A673 (cell line): Measurements from ENCODE around the gene HMGCL. TPM values are rescaled to one million over a fixed set of nuclear protein-coding genes. Genes with fewer than 3 reads are reported as not detected.
"Not testable (repeated sequence)": the region's sequence is repeated elsewhere in the genome, so short reads cannot be mapped to it uniquely, and the experiment has no call there.

ENCODE experiments used
- BruUV-seq: library from RNA; stranded (reverse); fragments of 400-500 nt; replicated peaks from 2 replicates; lab custom pipeline; 2021; lab: Mats Ljungman, UMichigan
- CTCF ChIA-PET: fragments of 300-600 bp; sonication (Branson Sonifier 250); formaldehyde crosslinking; loops from one replicate; lab custom pipeline; 2022; ENCODE audit warnings: antibody characterized with exemption; lab: Charles Lee
- POLR2A ChIA-PET: fragments of 300-600 bp; sonication (Branson Sonifier 250); formaldehyde crosslinking; loops from one replicate; lab custom pipeline; 2022; ENCODE audit warnings: antibody characterized with exemption; ENCODE audit not compliant: low non-redundant PET; lab: Charles Lee
- DNase-seq: peaks from one replicate; pipeline ENCODE4 v3.0.0-alpha.2; 2015; ENCODE audit warnings: low spot score
- H3K27ac ChIP-seq: fragments of 200-600 bp; sonication (generic); 2 replicates; pipeline ENCODE4 v1.5.1; 2016; ENCODE audit warnings: mixed run types, low read depth, mild to moderate bottlenecking, mixed read lengths, antibody characterized with exemption, low read length; ENCODE audit not compliant: poor library complexity, severe bottlenecking
- H3K27me3 ChIP-seq: fragments of 200-600 bp; sonication (generic); replicated peaks from 2 replicates; pipeline ENCODE4 v1.6.1; 2017; ENCODE audit warnings: mixed run types, low read depth, mild to moderate bottlenecking, mixed read lengths, antibody characterized with exemption, low read length; ENCODE audit not compliant: insufficient read depth, poor library complexity
- H3K36me3 ChIP-seq: fragments of 200-600 bp; sonication (generic); 2 replicates; pipeline ENCODE4 v1.6.1; 2016; ENCODE audit warnings: mixed run types, mild to moderate bottlenecking, mixed read lengths, antibody characterized with exemption, low read length; ENCODE audit not compliant: insufficient read depth, poor library complexity, severe bottlenecking
- H3K4me1 ChIP-seq: fragments of 200-600 bp; sonication (generic); 2 replicates; pipeline ENCODE4 v1.6.1; 2017; ENCODE audit warnings: mixed run types, mild to moderate bottlenecking, mixed read lengths, antibody characterized with exemption, low read length; ENCODE audit not compliant: insufficient read depth, poor library complexity, severe bottlenecking
- H3K4me3 ChIP-seq: fragments of 200-600 bp; sonication (generic); 2 replicates; pipeline ENCODE4 v1.5.1; 2016; ENCODE audit warnings: low read depth, mixed run types, mild to moderate bottlenecking, mixed read lengths, low read length; ENCODE audit not compliant: poor library complexity, severe bottlenecking
- H3K9me3 ChIP-seq: fragments of 200-600 bp; sonication (generic); 2 replicates; pipeline ENCODE4 v1.6.1; 2016; ENCODE audit warnings: mixed run types, low read depth, mild to moderate bottlenecking, mixed read lengths, antibody characterized with exemption, low read length; ENCODE audit not compliant: poor library complexity, severe bottlenecking
- CTCF ChIP-seq: fragments of 300-800, 200-600 bp; sonication (generic); conservative IDR thresholded peaks from 2 replicates; pipeline ENCODE4 v1.5.1; 2017; ENCODE audit warnings: low read depth, mild to moderate bottlenecking, antibody characterized with exemption, low read length, moderate library complexity, mixed read lengths
- EZH2 ChIP-seq: fragments of 200-600 bp; sonication (generic); IDR thresholded peaks from 2 replicates; pipeline ENCODE4 v1.6.1; 2017; ENCODE audit warnings: borderline replicate concordance, low read depth, mild to moderate bottlenecking, mixed read lengths, antibody characterized with exemption, low read length; ENCODE audit not compliant: poor library complexity, severe bottlenecking
- intact Hi-C: fragments of 100-400 bp; cut with micrococcal nuclease; formaldehyde crosslinking; loops from one replicate; pipeline ENCODE4 v1.10.0; 2022; ENCODE audit not compliant: unreplicated experiment
- total RNA-seq: library from RNA; stranded (reverse); gene quantifications from 2 replicates; pipeline ENCODE4 v1.2.3, GENCODE V29; 2021

HMGCL gene
- total RNA-seq, 1 experiment from 2014 or later, result 13.9 TPM

GRCh38 chr1:23787701-23788100, 37.5 kb downstream of the HMGCL start:
- ChIA-PET POLR2A (no interaction called here), CTCF (no interaction called here)
- Histone ChIP-seq H3K27me3 (no peaks in the 10 kb centered on the region), H3K4me1 (peaks cover 9% of the 10 kb centered on the region), H3K9me3 (no peaks in the 10 kb centered on the region), H3K36me3 (peaks cover 35% of the 10 kb centered on the region), H3K27ac (no peak overlapping the region), H3K4me3 (no peak overlapping the region)
- TF ChIP-seq EZH2, result no peak
- TF ChIP-seq CTCF, result no peak
- DNase-seq, result no peak
- TSS peak; percentile 56 for BruUV-seq
- intact Hi-C loops, result no loop called here

- CTCF ChIA-PET, result no interaction called here
- TF ChIP-seq CTCF (no peak), EZH2 (no peak)
- DNase-seq, result no peak
- Histone ChIP-seq H3K4me1 (peaks cover 5% of the 10 kb centered on the region), H3K4me3 (no peak overlapping the region), H3K36me3 (peaks cover 49% of the 10 kb centered on the region), H3K27ac (no peak overlapping the region), H3K9me3 (no peaks in the 10 kb centered on the region), H3K27me3 (no peaks in the 10 kb centered on the region)
- BruUV-seq, result no TSS peak
- intact Hi-C loops, result no loop called here
- POLR2A ChIA-PET, result no interaction called here
Measured at GRCh38 chr1:23784846-23785245, 40.4 kb downstream of the HMGCL start.

GRCh38 chr1:23783141-23783540, 42.1 kb downstream of the HMGCL start:
- intact Hi-C loops, BruUV-seq: not testable (repeated sequence)

GRCh38 chr1:23779826-23780371, 45.3 kb downstream of the HMGCL start:
- peak overlapping the region; percentile 1 for H3K27ac ChIP-seq
- POLR2A ChIA-PET, result no interaction called here

More at GRCh38 chr1:23783141-23783540, 42.1 kb downstream of the HMGCL start:
- Histone ChIP-seq H3K36me3 (peaks cover 44% of the 10 kb centered on the region), H3K4me1 (peaks cover 13% of the 10 kb centered on the region)
- H3K27me3 ChIP-seq, CTCF ChIA-PET, H3K27ac ChIP-seq, H3K4me3 ChIP-seq, DNase-seq, H3K9me3 ChIP-seq, POLR2A ChIA-PET: not testable (repeated sequence)

More at GRCh38 chr1:23779826-23780371, 45.3 kb downstream of the HMGCL start:
- H3K4me3 ChIP-seq, result peak overlapping the region; percentile 74
- H3K36me3 ChIP-seq, result peaks cover 20% of the 10 kb centered on the region
- TF ChIP-seq EZH2 (no peak), CTCF (no peak)
- H3K27me3 ChIP-seq, result no peaks in the 10 kb centered on the region
- H3K9me3 ChIP-seq, result no peaks in the 10 kb centered on the region
- CTCF ChIA-PET, result interaction anchor here (0.6 kb wide), 1 partner anchor 271 kb away, joined by 3 read pairs; no protein-coding TSS in a partner anchor
- BruUV-seq, result no TSS peak
- peak; percentile 54 for DNase-seq
- H3K4me1 ChIP-seq, result peaks cover 13% of the 10 kb centered on the region
- intact Hi-C loops, result no loop called here
